TTC549 (cell line): ENCODE results near the gene EXOC6.
A peak's percentile ranks its signal among the peaks of the same experiment; 100 is the strongest.
"Not testable (repeated sequence)": the region's sequence is repeated elsewhere in the genome, so short reads cannot be mapped to it uniquely, and the experiment has no call there.

Experiments used
- FAIRE-seq: peaks from 2 replicates; lab custom pipeline; 2012; peaks lifted over from hg19 to GRCh38; lab: Jason Lieb, UNC

EXOC6 gene

DNA sequence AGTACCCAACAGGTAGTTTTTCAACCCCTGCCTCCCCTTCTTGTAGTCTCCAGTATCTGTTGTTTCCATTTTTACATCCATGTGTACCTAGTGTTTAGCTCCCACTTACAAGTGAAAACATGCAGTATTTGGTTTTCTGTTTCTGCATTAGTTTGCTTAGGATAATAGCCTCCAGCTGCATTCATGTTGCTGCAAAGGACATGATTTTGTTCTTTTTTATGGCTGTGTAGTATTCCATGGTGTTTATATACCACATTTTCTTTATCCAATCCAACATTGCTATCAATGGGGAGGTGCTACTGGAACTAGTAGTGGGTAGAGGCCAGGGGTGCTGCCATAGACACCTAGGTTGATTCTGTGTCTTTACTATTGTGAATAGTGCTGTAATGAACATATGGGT lies 104.3 kb downstream of the EXOC6 start:
- not testable (repeated sequence) for FAIRE-seq

DNA sequence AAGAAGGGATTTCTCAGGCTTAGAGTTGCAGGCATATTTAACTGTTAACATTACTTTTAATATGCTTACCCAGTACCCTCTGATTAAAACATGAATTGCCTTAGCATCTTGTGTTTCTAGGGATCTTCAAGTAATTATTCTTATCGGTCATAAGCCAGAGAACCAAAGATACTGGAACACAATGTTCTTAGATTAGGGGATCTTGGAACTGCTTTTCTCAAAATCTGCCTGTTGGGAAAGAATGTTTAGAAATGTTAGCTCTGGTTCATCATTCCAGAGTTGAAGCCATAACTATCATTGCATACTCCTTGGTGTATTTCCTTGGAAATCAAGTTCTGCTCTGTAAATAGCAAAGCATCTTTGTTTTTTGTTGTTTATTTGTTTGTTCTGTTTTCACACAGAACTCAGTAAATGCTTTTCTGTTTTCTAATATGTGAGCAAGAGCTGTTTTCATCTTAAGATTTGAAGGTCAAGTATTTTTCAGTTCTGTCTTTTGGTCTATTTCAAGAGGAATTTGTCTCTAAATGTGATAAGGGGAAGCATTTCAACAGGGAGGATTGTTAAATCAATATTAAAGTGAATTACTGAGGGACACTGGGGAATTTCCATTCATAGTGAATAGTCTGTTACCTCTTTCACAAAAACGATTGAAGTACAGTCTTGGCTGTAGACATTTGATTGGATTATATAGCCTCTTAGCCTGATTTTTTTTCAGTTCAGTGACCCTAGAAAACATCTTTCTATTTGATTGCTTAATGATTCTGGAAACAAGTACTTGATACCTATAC lies 109.1 kb downstream of the EXOC6 start:
- FAIRE-seq = no peak

DNA sequence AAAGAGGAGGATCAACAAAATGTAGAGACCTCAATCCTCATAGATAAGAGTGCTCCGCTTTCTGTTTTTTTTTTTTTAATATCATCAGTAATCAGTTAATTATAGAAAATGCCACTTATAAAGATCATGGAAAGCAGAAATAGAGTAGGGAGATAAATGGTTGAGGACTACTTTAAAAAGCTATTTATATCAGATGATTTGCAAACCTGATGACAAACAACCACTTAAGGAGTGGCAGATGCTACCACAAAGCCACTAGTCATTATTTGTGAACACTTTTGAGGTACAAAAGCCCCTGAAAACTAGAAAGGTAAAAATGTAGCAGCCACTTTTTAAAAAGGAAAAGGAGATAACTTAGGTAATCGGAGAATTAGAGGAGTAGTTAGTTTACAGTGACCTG lies 113.3 kb downstream of the EXOC6 start:
- no peak for FAIRE-seq

DNA sequence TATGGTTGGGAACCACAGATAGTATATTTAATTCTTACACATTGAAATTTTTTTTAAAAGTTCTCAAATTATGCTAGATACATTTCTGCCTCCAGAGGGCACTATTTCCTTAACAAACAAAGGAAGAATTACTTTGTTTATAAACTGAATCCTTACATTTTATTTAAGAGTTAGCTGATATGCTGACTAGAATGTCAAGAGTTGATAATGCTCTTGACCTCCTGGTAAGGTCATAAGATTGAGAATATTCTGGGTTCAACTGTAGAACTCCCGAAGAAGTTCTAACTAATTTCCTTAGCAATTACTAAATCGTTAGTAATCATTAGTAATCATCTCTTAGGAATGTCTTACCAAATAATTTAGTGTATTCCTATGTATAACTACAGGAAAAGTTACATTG lies 117.0 kb downstream of the EXOC6 start:
- peak; percentile 90 for FAIRE-seq

DNA sequence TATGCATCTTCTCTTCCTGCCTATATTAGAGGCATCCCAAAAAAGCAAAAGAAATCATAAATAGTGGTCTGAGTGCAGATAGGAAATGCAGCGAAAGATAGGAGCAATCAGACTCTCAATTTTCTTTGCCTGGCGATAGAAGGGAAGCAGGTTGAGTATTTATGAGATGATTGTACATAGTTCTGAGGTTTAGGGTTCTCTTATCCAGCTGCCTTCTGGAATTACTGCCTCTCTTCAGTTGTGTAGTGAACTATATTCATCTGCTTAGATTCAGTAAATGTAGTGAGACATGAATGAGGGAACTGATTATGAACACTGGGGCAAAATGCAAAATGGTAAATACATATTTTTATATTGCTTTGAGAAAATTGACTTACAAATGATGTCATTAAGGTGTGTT lies 119.3 kb downstream of the EXOC6 start:
- FAIRE-seq = no peak

DNA sequence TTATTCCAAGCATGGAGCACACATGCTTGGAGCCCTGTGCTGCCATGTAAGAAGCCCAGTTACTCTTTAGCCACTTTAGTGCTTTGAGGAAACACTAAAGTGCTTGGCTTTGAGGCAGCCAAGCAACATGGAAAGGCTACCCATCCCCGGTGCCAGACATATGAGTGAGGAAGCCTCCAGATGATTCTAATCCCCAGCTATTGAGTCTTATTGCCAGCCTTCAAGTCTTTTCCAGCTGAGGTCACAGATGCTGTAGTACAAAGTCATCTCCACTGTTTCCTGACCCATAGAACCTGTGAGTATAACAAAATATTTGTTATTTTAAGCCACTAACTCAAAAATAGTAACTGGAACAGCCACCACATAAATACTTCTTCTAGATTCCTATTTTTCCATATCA lies 120.8 kb downstream of the EXOC6 start:
- FAIRE-seq = no peak

DNA sequence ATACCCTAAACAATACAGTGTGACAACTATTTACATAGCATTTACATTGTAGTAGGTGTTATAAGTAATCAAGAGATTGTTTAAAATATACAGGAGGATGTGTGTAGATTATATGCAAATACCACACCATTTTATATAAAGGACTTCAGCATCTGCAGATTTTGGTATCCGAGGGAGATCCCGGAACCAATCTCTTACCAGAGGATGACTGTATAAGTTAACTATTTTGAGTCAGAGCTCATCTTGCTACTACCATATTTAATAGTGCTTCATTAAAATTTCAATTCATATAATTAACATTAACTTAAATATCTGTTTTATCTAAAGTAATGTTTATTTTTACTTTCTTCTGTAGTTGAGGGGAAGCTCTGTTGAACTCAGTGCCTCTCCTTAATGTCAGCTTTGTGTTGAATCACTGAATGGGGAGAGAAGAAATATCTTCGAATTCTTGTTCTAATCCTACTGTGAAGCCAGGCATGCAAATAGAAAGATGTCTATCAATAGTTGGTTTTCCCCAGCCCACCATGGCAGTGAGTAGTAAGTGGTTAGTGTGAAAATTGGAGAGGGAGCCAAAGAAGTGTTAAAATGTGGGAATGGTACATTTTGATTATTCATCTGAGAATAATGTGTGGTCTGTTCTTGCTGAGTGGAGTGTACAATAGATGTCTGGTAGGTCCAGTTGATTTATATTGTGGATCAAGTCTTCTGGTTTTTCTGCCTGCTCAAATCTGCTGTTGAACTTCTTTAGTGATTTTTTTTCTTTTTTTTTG lies 122.2 kb downstream of the EXOC6 start:
- FAIRE-seq = no peak

DNA sequence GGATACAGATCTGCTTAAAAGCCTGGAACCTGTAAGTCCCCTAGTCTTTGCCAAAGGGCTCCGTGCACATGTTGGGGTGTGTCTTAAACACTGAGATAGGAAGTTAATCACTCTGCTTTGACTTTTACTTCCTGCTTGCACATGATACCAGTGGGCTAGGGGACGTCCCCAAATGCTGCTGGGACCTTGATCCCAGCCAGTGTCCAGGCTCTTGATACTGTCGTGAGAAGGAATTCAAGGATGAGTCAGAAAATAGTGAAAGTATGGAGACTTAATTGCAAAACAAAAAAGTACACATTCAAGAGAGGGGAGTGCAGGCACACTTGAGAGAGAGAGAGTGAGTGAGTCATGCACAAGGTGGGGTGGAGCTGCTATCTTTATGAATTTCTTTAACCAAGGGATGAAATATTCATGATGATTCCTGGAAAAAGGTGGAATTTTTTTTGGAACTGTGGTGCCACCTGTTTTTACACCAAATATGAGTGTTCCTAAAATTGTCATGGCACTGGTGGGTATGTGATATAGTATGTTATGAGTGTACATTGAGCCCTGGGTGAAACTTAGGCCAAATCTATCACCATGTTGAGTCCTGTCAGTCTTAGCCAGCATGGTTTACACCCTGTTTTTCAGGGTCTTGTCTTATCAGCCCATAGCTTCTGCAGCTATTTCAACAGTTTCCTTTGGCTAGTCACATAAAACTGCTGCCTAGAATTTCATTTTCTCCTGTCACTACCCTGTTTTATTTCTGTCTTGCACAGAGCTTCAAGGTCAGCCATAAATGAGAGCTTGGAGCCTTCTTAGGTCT lies 123.9 kb downstream of the EXOC6 start:
- no peak for FAIRE-seq

DNA sequence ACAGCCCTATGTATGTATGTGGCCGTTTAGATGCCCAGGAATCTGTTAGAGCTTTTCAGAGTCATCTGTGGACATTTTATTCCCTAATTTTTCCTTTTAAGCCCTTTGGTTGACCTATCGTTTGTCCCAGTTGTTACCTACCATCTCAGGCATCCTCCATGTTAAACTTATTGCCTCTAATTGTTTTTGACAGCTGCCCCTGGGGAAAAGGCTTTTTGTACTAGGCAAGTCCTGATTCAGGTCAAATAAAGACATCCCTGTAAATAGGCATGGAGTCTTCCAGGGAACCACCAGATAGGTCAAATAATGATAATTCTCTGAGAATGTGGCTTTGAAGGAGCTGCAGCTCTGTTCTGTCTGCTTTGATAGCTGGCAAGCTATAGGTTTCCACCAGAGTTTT lies 124.6 kb downstream of the EXOC6 start:
- FAIRE-seq = no peak

DNA sequence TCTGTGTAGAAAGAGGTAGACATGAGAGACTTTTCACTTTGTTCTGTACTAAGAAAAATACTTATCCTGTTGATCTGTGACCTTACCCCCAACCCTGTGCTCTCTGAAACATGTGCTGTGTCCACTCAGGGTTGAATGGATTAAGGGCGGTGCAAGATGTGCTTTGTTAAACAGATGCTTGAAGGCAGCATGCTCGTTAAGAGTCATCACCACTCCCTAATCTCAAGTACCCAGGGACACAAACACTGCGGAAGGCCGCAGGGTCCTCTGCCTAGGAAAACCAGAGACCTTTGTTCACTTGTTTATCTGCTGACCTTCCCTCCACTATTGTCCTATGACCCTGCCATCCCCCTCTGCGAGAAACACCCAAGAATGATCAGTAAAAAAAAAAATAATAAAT lies 128.0 kb downstream of the EXOC6 start:
- FAIRE-seq = not testable (repeated sequence)

DNA sequence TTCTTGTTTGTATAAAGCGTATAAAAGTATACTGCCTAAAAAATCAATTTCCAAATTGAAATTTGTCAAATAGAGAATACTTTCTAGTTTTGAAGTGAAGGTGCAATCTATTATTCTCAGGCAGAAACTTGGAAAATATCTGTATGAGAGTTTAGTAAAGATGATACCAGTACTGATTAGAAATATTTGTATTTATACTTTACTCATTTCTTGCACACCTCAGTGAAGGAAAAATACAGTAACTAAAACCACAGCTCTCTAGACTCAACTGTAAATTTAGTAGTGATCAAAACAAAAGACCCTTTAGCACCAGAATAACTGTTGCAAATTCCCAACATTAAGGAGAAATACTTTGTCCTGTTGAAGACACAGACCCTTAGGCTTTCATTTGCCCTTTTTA lies 140.9 kb downstream of the EXOC6 start:
- peak; percentile 38 for FAIRE-seq

DNA sequence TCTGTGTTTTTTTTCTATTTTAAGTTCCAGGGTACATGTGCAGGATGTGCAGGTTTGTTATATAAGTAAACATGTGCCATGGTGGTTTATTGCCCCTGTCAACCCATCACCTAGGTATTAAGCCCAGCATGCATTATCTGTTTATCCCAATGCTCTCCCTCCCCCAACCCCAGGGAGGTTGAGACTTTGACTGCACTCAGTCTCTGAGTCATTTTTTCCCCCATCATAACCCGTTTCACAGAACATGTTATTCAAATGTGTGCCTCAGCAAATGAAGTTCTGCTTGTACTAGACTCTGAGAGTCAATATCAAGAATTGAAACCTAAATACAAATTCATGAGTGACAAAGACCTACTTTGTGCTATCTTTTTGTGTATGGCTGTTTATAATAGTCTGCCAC lies 142.3 kb downstream of the EXOC6 start:
- FAIRE-seq = no peak

DNA sequence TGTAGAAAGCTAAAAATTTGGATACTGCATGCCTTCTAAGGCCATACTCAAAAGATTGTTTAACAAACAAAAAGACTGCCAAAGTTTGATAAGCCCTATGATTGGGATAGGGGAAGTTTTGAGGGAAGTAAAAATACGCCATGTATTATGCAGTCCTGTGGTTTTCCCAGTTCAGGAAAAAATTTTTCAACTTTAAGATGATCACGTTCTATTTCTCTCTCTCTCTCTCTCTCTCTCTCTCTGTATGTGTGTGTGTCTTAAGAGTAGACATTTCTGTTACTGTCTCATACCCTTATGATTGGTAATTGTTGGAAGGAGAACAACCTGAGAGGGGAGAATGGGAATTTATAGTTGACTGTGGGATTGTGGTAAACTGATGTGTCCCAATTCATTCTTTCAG lies 143.2 kb downstream of the EXOC6 start:
- no peak for FAIRE-seq

DNA sequence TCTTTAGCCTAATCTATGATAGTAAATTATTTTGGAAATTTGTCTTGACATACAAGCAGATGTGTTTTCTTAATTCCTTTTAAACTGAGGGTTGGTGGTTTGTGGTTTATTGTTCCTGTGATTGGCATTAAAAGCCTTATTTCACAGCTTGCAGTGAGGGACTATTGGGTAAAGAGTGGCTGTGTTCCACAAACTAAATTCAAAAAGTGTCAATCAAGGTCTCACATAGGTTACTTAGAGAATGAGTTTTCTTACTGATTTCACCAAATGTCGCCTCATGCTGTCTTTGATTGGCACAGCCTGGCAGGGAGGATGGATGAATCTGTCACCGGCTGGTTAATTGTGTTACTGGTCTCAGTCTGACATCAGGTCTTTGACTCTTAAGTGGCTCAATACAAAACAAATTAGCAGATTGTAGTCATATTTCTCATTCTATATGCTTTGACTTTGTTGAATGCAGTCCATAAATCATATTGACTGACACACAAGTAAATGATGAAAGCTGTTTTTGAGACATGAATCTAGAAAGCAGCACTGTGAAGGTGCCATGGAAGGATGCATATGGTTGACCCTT lies 145.5 kb downstream of the EXOC6 start:
- no peak for FAIRE-seq

DNA sequence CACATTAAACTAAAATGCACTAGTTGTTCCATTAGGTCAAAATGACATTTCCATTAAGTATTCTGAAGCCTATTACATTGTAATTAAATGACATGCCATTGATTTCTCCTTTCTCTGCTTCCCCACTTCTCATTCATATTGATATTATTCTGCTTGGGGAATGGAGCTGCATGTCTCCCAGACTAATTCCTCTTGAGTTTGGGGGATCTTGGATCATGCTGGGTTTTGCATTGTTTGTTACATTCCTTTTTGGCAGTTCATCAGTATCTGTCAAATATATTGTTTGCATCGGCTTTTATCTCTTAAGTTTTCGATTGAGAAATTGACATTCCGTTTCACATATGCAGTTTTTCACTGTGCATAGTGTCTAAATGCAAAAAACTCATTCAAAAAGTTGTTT lies 147.2 kb downstream of the EXOC6 start:
- no peak for FAIRE-seq

DNA sequence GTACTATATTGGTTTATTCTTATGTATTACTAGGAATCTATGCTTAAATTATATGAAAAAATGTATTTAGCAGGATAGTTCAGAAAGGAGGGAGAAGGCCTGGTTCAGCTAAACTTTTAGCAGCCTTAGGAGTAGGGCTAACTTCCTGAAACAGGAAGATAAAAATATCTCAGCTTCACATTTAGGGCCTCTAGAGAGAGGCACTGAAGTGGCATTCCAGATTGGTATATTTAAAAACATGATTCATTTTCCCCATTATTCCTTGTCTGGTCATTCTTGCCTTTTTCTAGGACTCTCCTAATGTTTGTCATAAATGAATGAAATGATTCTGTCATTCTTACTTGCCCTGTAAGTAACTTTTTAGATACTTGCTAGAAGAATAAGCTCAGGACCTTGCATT lies 149.3 kb downstream of the EXOC6 start:
- no peak for FAIRE-seq

DNA sequence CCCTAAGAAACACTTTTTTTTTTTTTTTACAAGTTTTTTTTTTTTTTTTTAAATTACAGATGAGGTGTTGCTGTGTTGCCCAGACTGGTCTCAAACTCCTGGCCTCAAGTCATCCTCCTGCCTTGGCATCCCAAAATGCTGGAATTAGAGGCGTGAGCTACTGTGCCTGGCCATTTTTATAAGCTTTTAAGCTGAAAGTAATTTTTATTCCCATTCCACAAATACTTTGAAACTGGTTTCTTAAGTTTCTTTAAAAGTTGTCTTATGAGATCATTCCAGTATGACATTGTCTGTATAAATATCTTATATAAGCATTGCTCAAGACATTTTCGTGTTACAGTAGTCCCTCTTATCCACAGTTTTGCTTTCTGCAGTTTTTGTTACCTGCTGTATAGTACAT lies 150.9 kb downstream of the EXOC6 start:
- no peak for FAIRE-seq

DNA sequence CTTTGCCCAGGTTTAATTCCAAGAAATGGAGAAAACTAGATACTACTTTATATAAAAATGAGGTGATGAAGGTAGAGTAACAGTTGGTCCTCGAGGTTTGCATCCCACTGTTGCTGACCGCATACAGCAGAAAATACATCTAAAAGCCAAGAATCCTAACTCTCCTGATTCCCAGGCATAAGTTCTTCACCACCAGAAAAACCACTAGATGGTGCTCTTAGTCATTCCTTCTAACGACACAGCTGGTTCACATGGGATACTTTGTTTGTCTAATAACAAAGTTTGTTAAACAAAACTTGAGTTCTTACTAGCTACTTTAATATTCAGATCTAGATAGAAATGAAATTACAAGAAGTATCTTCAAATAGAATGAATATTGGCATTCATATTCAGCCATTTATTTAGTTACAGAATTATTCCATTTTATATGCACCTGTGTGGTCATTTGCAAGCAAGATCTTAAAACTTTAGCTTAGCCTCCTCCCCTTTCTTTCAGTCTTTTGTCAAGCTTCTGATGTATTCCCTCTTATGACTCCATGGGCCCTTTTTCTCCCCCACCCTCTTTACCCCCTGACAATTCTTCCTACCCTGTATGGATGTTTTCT lies 158.2 kb downstream of the EXOC6 start:
- FAIRE-seq = peak; percentile 95

DNA sequence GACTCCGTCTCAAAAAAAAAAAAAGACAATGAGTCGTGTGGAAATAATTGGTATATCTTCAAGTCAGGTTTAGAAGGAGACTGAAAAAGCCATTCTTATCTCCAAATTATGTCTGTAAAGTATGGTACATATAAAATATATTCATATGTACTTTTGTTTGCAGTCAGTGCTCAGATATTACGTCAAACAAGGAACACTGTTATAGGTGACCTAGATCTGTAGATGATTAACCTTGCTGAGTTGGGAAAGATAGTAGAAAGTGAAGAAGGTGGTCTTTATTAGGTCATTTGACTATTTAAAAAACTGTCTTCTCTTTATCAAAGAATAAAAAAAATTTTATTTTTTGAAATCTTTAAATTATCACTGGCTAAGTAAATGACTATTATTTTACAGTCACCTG lies 167.4 kb downstream of the EXOC6 start:
- FAIRE-seq = no peak

DNA sequence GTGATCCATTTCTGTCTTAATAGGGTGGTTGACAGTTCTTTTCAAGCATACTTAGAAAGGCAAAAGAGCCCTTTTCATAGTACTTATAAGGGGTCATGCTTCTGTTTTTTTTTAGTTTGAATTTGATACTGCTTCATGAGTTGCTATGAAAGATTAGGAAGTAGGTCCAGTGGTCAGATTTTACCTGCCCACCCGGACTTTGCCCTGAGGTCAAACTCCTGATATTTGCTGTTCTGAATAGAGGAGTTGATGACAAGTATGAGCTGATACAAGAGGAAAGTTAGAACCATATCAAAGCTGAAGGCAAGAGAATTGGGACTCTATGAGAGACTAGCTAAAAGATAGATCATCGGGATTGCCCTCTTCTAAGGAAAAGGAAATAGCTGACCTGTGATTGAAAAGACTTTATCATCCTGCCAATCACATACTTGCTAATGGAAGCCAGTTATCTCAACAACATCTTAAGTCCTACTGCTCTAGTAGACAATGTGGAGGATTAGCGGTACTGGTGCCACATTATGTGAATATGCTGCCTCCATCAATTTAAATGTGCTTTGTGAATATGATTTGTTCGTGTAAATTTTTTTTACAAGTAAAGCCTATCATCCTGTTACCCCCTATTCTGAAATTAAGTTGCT lies 174.8 kb downstream of the EXOC6 start:
- no peak for FAIRE-seq

DNA sequence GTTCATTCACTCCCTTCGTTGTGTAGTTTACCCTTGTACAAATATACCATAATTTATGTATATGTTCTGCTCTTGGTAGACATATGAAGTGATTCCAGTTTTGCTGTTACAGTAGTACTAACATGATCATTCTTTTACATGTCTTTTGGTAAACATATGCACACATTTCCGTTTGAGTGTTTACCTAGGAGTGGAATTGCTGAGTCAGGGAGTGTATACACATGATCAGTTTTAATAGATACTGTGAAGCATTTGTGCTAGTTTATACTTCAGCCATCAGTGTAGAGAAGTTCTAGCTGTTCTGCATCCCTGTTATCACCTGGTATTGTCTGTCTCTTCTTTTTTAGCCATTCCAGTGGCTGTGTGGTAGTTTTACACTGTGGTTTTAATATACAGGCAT lies 177.8 kb downstream of the EXOC6 start:
- FAIRE-seq = no peak

DNA sequence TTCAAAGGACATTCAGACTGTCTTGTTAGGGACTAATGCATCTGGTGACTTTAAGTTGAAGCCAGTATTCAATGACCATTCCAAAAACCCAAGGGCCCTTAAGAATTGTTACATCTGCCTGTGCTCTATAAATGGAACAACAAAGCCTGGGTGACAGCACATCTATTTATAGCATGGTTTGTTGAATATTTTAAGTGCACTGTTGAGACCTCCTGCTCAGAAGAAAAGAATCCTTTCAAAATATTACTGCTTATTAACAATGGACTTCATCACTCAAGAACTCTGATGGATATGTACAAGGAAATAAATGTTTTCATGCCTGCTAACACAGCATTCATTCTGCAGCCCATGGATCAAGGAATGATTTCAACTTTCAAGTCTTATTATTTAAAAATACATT lies 179.2 kb downstream of the EXOC6 start:
- no peak for FAIRE-seq
